Hematopoietic multipotent progenitor cell (in vitro differentiated cells): ENCODE measurements around the gene CTBP1. TPM values are rescaled to one million over a fixed set of nuclear protein-coding genes. Genes with fewer than 3 reads are reported as not detected.
A peak's percentile ranks its signal among the peaks of the same experiment; 100 is the strongest.

ENCODE experiments used
- DNase-seq, 3 donors: peaks; one replicate each; pipeline ENCODE4 v3.0.0-alpha.2; 2011 to 2015; ENCODE audit warnings: low read depth in 2 of 3, low spot score in 2 of 3
- total RNA-seq: library from RNA; depleted of rRNA; stranded (reverse); fragments of >200 nt; gene quantifications from one replicate; pipeline ENCODE4 v1.2.3, GENCODE V29; 2012

CTBP1 gene
- total RNA-seq, 1 donor: 626 TPM

DNA sequence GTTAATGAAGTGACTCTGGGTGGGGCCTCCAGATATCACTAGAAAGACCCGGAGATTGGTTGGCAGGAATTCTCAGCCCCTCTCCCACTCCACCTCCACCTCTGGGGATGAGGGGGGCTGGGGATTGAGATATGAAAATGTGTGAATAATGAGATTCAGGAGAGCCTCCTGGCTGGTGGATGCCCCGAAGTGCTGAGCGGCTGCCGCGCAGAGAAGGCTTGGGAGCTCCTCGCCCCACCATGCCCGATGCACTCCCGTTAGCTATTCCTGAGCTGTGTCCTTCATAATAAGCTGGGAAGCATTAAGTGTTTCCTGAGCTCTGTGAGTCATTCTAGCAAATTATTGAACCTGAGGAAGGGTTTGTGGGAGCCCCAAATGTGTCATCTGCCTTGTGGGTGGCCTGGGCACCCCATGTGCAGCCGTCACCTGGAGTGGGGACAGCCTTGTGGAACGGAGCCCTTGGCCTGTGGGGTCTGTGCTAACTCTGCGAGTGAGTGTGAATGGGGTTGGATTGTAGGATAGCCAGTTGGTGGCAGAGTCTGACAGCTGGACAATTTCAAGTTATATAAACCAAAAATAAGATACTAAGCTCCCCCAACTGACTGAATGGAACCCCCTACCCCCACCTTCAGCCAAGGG, 36.3 kb upstream of the CTBP1 start:
- no peak for DNase-seq

- no peak for DNase-seq
Observed at GRCh38 chr4:1283711-1284110, 34.8 kb upstream of the CTBP1 start.

GRCh38 chr4:1279253-1279652, 30.3 kb upstream of the CTBP1 start:
- DNase-seq: no peak

DNA sequence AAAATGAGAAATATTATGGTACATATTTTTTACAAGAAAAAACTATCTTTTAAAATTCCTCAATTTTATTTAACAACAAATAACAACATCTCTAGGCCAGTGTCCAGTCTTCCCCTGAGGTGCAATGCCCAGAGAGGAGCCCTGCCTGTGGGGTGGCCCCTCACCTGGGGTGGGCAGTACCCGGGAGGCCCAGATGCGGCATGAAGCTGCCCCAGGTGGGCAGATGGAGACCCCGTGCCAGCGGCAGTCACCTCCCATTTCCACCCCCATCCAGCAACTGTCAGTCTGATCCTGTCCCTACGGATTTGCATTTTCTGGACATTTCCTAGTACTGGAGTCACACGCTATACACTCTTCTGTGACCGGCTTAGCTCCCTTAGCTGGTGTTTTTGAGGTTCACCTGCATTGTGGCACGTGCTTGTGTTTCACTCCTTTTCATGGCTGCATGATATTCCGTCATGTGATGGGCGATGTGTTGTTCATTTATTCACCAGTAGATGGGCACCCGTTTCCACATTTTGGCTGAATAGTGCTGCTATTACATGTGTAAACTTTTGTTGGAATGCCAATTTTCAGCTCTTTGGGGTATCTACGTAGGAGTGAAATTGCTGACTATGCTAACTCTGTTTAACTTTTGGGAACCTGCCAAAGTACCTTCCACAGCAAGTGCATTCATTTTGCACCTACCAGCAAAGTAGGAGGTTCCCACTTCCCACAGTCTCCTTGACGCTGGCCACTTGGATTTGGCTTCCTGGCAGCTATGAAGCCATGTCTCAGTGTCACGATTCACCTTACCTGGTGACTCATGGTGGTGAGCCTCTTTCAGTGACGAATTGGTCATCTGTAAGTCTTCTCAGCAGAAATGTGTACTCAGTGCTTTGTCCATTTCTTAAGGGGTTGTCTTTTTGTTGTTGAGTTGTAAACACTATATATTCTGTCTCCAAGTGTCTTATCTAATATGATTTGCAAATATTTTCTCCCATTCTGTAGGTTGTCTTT, 29.0 kb upstream of the CTBP1 start:
- DNase-seq: peak in 1 of 3 donors; percentile 8

- no peak for DNase-seq
Observed at GRCh38 chr4:1276984-1277383, 28.1 kb upstream of the CTBP1 start.

- DNase-seq: no peak
Observed at GRCh38 chr4:1274871-1275270, 25.9 kb upstream of the CTBP1 start.

DNA sequence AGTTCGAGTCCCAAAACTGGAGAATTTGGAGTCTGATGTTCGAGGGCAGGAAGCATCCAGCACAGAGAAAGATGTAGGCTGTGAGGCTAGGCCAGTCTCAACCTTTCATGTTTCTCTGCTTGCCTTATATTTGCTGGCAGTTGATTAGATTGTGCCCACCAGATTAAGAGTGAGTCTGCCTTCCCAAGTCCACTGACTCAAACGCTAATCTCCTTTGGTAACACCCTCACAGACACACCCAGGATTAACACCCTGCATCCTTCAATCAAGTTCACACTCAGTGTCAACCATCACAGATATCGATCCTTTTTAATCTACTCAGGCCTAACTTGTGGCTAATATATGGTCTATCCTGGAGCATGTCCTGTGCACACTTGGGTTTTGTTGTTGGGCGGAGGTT, 22.8 kb upstream of the CTBP1 start:
- no peak for DNase-seq

DNA sequence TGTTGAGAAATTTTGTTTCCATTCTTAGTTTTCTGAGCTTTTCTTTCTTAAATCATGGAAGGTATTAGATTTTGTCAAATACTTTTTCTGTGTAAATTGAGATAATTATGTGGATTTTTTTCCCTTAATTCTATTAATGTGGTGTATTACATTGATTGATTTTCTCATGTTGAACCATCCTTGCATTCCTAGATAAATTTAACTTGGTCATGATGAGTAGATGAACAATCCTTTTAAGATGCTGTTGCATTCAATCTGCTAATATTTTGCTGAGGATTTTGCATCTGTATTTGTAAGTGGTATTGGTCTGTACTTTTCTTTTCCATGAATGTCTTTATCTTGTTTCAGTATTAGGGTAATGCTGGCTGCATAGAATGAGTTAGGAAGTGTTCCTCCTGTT, 20.3 kb upstream of the CTBP1 start:
- no peak for DNase-seq

- DNase-seq: no peak
Observed at GRCh38 chr4:1266881-1267763, 18.2 kb upstream of the CTBP1 start.

GRCh38 chr4:1265351-1265750, 16.4 kb upstream of the CTBP1 start:
- DNase-seq: no peak

GRCh38 chr4:1264942-1265341, 16.0 kb upstream of the CTBP1 start:
- DNase-seq: no peak

- no peak for DNase-seq
Observed at GRCh38 chr4:1261107-1261928, 12.4 kb upstream of the CTBP1 start.

DNA sequence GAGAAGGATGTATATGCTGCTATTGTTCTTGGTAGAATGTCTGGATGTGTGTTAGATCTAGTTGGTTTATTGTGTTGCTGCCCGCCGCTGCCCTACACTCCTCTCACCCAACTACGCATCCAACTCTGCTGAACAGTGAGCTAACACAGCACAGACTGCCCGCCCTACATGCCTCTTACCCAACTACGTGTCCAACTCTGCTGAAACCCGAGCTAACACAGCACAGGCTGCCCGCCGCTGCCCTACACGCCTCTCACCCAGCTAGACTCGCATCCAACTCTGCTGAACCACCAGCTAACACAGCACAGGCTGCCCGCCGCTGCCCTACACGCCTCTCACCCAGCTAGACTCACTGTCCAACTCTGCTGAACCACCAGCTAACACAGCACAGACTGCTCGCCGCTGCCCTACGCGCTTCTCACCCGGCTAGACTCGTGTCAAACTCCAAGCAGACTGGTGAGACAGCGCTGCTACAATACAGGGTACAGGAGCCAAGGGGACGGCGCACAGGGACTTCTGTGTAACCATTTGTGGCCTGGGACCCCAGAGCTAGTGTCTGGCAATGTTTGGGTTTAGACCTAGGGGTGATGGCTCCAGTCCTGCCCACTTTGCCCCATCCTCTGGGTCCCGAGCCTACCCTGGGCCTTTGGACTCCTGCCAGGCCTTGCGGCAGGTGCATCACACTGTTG, 11.6 kb upstream of the CTBP1 start:
- DNase-seq: no peak

DNA sequence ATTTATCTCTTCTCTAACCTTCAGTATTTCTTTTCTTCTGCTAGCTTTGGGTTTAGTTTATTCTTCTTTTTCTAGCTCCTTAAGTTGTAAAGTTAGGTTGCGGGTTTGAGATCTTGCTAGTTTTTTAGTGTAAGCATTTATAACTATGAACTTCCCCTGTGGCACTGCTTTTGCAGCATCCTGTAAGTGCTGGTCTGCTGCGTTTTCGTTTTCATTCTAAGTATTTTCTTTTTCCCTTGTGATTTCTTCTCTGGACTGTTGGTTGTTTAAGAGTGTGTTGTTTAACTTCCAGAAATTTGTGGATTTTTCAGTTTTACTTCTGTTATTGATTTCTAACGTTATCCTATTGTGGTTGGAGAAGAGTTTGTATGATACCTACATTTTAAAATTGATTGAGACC, 11.0 kb upstream of the CTBP1 start:
- DNase-seq: no peak

DNA sequence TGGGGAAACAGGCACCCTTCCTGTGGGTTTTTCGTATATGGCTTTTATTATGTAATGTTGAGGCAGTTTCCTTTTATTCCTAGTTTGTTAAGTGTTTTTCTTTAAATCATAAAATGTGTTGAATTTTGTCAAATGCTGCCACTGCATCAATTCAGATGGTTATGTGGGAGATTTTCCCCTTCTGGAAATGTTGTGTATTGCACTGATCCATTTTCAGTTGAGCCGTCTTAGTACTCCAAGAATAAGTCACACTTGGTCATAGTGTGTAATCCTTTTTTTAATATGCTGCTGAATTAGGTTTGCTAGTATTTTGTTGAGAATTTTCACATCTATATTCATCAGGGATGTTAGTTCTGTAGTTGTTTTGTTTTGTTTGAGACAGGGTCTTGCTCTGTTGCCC, 9.5 kb upstream of the CTBP1 start:
- no peak for DNase-seq

- no peak for DNase-seq
Observed at GRCh38 chr4:1255699-1256098, 6.8 kb upstream of the CTBP1 start.

DNA sequence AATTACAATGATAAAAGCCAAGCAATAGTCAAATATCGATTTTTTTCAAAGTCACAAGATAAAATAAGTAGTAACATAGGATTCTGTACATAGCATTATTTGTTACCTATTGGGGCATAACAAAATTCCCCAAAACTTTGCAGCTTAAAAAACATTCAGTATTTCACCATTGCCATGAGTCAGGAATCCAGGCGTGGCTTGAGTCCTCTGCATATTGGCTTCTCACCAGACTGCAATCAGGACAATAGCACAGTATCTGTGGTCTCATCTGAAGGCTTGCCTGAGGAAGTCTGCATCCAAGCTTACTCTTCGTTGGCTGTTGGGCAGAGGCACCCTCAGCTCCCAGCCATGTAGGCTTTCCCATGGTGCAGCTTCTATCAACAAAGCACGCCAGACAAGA, 6.2 kb upstream of the CTBP1 start:
- no peak for DNase-seq

- DNase-seq: no peak
Observed at GRCh38 chr4:1253831-1254230, 4.9 kb upstream of the CTBP1 start.

DNA sequence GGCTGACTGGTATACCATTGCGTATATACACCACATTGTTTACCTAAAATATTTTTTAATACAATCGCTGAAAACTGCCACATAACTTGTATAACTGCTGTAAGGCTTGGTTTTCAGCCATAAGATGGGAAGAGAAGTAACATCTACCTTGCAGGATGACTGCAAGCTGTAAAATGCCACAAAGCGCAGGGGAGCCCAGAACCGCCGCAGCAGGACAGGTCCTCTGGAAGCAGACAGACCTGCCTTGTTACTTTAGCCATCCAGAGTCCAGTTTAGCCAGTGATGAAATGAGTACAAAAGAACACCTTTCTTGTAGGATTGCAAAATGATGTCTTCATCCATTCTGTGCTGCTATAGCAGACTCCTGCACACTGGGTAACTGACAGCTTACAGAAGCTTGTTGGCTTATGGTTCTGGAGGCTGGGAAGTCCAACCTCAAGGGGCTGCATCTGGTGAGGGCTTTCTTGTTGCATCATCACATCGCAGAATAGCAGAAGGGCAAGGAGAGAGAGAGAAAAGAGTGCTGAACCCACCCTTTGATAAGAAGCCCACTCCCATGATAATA, 4.1 kb upstream of the CTBP1 start:
- DNase-seq: no peak

GRCh38 chr4:1251773-1252066, 2.8 kb upstream of the CTBP1 start:
- DNase-seq: no peak
